Activated CD4-positive, alpha-beta T cell treated with anti-CD3 and anti-CD28 coated beads for 36 hours (primary cell): Measurements from ENCODE around the gene FRRS1L. TPM values are rescaled to one million over a fixed set of nuclear protein-coding genes. Genes with fewer than 3 reads are reported as not detected.

Experiments
- ATAC-seq: fragments of 200-7000 bp; cut with Tn5 transposase; one replicate; pipeline ENCODE4 v1.10.0; 2021; ENCODE audit warnings: mild to moderate bottlenecking, moderate library complexity
- CTCF ChIA-PET: fragments of 350-600 bp; sonication (Branson Sonifier 250); formaldehyde crosslinking; loops from one replicate; lab custom pipeline; 2021; ENCODE audit warnings: antibody characterized with exemption; lab: Charles Lee
- POLR2A ChIA-PET: fragments of 350-600 bp; sonication (Branson Sonifier 250); formaldehyde crosslinking; loops from one replicate; lab custom pipeline; 2021; ENCODE audit warnings: antibody characterized with exemption, inconsistent platforms; lab: Charles Lee
- DNase-seq: peaks from one replicate; pipeline ENCODE4 v3.0.0-alpha.2; 2020
- H3K27ac Mint-ChIP-seq: one replicate; pipeline ENCODE4 v1.8.0; 2021; ENCODE audit warnings: mixed read lengths
- H3K27me3 Mint-ChIP-seq: one replicate; pipeline ENCODE4 v1.8.0; 2021; ENCODE audit warnings: mixed read lengths
- H3K36me3 Mint-ChIP-seq: one replicate; pipeline ENCODE4 v1.8.0; 2021; ENCODE audit warnings: low read depth, mixed read lengths
- H3K4me1 Mint-ChIP-seq: one replicate; pipeline ENCODE4 v1.8.0; 2021; ENCODE audit warnings: mixed read lengths
- H3K4me3 Mint-ChIP-seq: one replicate; pipeline ENCODE4 v1.8.0; 2021; ENCODE audit warnings: mild to moderate bottlenecking, moderate library complexity, mixed read lengths
- H3K9me3 Mint-ChIP-seq: one replicate; pipeline ENCODE4 v1.8.0; 2021; ENCODE audit warnings: low read depth, mixed read lengths
- intact Hi-C, 2 experiments: fragments of 100-400 bp; cut with DNase I in 1 of 2; cut with micrococcal nuclease in 1 of 2; formaldehyde crosslinking; loops; one replicate each; pipeline versions ENCODE4 v1.14.2 to v1.15.1; 2022 to 2024; cut with DNase I, micrococcal nuclease
- total RNA-seq, 2 experiments: library from RNA; stranded (reverse); gene quantifications; one replicate each; pipeline ENCODE4 v1.2.3, GENCODE V29; 2021

FRRS1L gene
- total RNA-seq, 2 experiments from 2014 or later = not detected

- no peaks in the 10 kb centered on the region for H3K4me1 Mint-ChIP-seq
- ATAC-seq = no peak
- peaks cover 22% of the 10 kb centered on the region for H3K27me3 Mint-ChIP-seq
- H3K27ac Mint-ChIP-seq = no peak overlapping the region
- ChIA-PET POLR2A (no interaction called here), CTCF (interaction anchor here (1.1 kb wide), 1 partner anchor 19 kb away, joined by 3 read pairs; no protein-coding TSS in a partner anchor)
- H3K36me3 Mint-ChIP-seq = no peaks in the 10 kb centered on the region
- intact Hi-C loops = no loop called here
- no peak overlapping the region for H3K4me3 Mint-ChIP-seq
- H3K9me3 Mint-ChIP-seq = no peaks in the 10 kb centered on the region
- no peak for DNase-seq
These were observed 5.9 kb upstream of the FRRS1L start for GRCh38 chr9:109172935-109173334.

GRCh38 chr9:109171926-109172325 is 4.9 kb upstream of the FRRS1L start:
- no peak for DNase-seq
- Mint-ChIP-seq H3K9me3 (no peaks in the 10 kb centered on the region), H3K27ac (no peak overlapping the region), H3K36me3 (no peaks in the 10 kb centered on the region), H3K4me3 (no peak overlapping the region), H3K4me1 (peaks cover 4% of the 10 kb centered on the region), H3K27me3 (peaks cover 31% of the 10 kb centered on the region)
- POLR2A ChIA-PET = no interaction called here
- ATAC-seq = no peak
- CTCF ChIA-PET = no interaction called here
- intact Hi-C loops = no loop called here

GRCh38 chr9:109168170-109168569 is 1.1 kb upstream of the FRRS1L start:
- Mint-ChIP-seq H3K4me3 (no peak overlapping the region), H3K27me3 (peaks cover 55% of the 10 kb centered on the region), H3K27ac (no peak overlapping the region), H3K4me1 (peaks cover 7% of the 10 kb centered on the region), H3K9me3 (peaks cover 2% of the 10 kb centered on the region), H3K36me3 (no peaks in the 10 kb centered on the region)
- no peak for DNase-seq
- intact Hi-C loops = no loop called here
- ATAC-seq = peak; percentile 23
- POLR2A ChIA-PET = no interaction called here
- CTCF ChIA-PET = interaction anchor here (0.6 kb wide), 1 partner anchor 70 kb away, joined by 3 read pairs; no protein-coding TSS in a partner anchor

GRCh38 chr9:109167716-109168115 is 667 bp upstream of the FRRS1L start:
- no peak for ATAC-seq
- intact Hi-C loops = no loop called here
- H3K9me3 Mint-ChIP-seq = peaks cover 2% of the 10 kb centered on the region
- POLR2A ChIA-PET = no interaction called here
- no peak for DNase-seq
- no peak overlapping the region for H3K27ac Mint-ChIP-seq
- no peaks in the 10 kb centered on the region for H3K36me3 Mint-ChIP-seq
- peaks cover 55% of the 10 kb centered on the region for H3K27me3 Mint-ChIP-seq
- CTCF ChIA-PET = interaction anchor here (0.6 kb wide), 1 partner anchor 70 kb away, joined by 3 read pairs; no protein-coding TSS in a partner anchor
- H3K4me3 Mint-ChIP-seq = no peak overlapping the region
- peaks cover 7% of the 10 kb centered on the region for H3K4me1 Mint-ChIP-seq

GRCh38 chr9:109166171-109166770 is 778 bp downstream of the FRRS1L start:
- H3K36me3 Mint-ChIP-seq = no peaks in the 10 kb centered on the region
- DNase-seq (no peak), ATAC-seq (no peak)
- CTCF ChIA-PET = interaction anchor here (0.6 kb wide), 1 partner anchor 77 kb away, joined by 3 read pairs; no protein-coding TSS in a partner anchor
- H3K4me3 Mint-ChIP-seq = no peak overlapping the region
- H3K4me1 Mint-ChIP-seq = peaks cover 7% of the 10 kb centered on the region
- peaks cover 52% of the 10 kb centered on the region for H3K27me3 Mint-ChIP-seq
- intact Hi-C loops = no loop called here
- peaks cover 2% of the 10 kb centered on the region for H3K9me3 Mint-ChIP-seq
- H3K27ac Mint-ChIP-seq = no peak overlapping the region
- POLR2A ChIA-PET = no interaction called here

GRCh38 chr9:109164042-109164441 is 3.0 kb downstream of the FRRS1L start:
- DNase-seq (no peak), ATAC-seq (no peak)
- intact Hi-C loops = no loop called here
- CTCF ChIA-PET = no interaction called here
- no peak overlapping the region for H3K27ac Mint-ChIP-seq
- no peaks in the 10 kb centered on the region for H3K36me3 Mint-ChIP-seq
- H3K4me3 Mint-ChIP-seq = no peak overlapping the region
- peaks cover 7% of the 10 kb centered on the region for H3K4me1 Mint-ChIP-seq
- H3K27me3 Mint-ChIP-seq = peaks cover 46% of the 10 kb centered on the region
- H3K9me3 Mint-ChIP-seq = peaks cover 2% of the 10 kb centered on the region
- POLR2A ChIA-PET = no interaction called here

GRCh38 chr9:109163194-109163593 is 3.9 kb downstream of the FRRS1L start:
- Mint-ChIP-seq H3K9me3 (peaks cover 2% of the 10 kb centered on the region), H3K36me3 (no peaks in the 10 kb centered on the region), H3K4me3 (no peak overlapping the region), H3K27me3 (peaks cover 45% of the 10 kb centered on the region), H3K27ac (no peak overlapping the region), H3K4me1 (peaks cover 7% of the 10 kb centered on the region)
- POLR2A ChIA-PET = no interaction called here
- ATAC-seq (no peak), DNase-seq (no peak)
- intact Hi-C loops = no loop called here
- CTCF ChIA-PET = no interaction called here

GRCh38 chr9:109162677-109163076 is 4.4 kb downstream of the FRRS1L start:
- no peak for ATAC-seq
- intact Hi-C loops = no loop called here
- ChIA-PET CTCF (no interaction called here), POLR2A (no interaction called here)
- H3K27me3 Mint-ChIP-seq = peaks cover 44% of the 10 kb centered on the region
- H3K4me3 Mint-ChIP-seq = no peak overlapping the region
- no peaks in the 10 kb centered on the region for H3K36me3 Mint-ChIP-seq
- H3K9me3 Mint-ChIP-seq = peaks cover 2% of the 10 kb centered on the region
- DNase-seq = no peak
- H3K27ac Mint-ChIP-seq = no peak overlapping the region
- H3K4me1 Mint-ChIP-seq = peaks cover 7% of the 10 kb centered on the region

- ChIA-PET CTCF (interaction anchor here (1.1 kb wide), 1 partner anchor 90 kb away, joined by 3 read pairs; no protein-coding TSS in a partner anchor), POLR2A (no interaction called here)
- Mint-ChIP-seq H3K4me1 (peaks cover 3% of the 10 kb centered on the region), H3K36me3 (no peaks in the 10 kb centered on the region), H3K4me3 (no peak overlapping the region), H3K9me3 (peaks cover 2% of the 10 kb centered on the region), H3K27ac (no peak overlapping the region), H3K27me3 (peaks cover 37% of the 10 kb centered on the region)
- DNase-seq = no peak
- ATAC-seq = no peak
- intact Hi-C loops = no loop called here
These were observed 5.6 kb downstream of the FRRS1L start for GRCh38 chr9:109161471-109161870.

- no peak for ATAC-seq
- intact Hi-C loops = no loop called here
- ChIA-PET POLR2A (no interaction called here), CTCF (no interaction called here)
- Mint-ChIP-seq H3K9me3 (no peaks in the 10 kb centered on the region), H3K4me3 (no peak overlapping the region), H3K4me1 (no peaks in the 10 kb centered on the region), H3K27me3 (peaks cover 23% of the 10 kb centered on the region), H3K27ac (no peak overlapping the region), H3K36me3 (no peaks in the 10 kb centered on the region)
- no peak for DNase-seq
These were observed 7.5 kb downstream of the FRRS1L start for GRCh38 chr9:109159583-109159982.

GRCh38 chr9:109158651-109159050 is 8.4 kb downstream of the FRRS1L start:
- DNase-seq (no peak), ATAC-seq (no peak)
- ChIA-PET POLR2A (no interaction called here), CTCF (interaction anchor here (1.4 kb wide), 1 partner anchor 14 kb away, joined by 3 read pairs; no protein-coding TSS in a partner anchor)
- peaks cover 3% of the 10 kb centered on the region for H3K9me3 Mint-ChIP-seq
- intact Hi-C loops = no loop called here
- H3K36me3 Mint-ChIP-seq = no peaks in the 10 kb centered on the region
- no peak overlapping the region for H3K27ac Mint-ChIP-seq
- H3K4me3 Mint-ChIP-seq = no peak overlapping the region
- peaks cover 19% of the 10 kb centered on the region for H3K27me3 Mint-ChIP-seq
- no peaks in the 10 kb centered on the region for H3K4me1 Mint-ChIP-seq

GRCh38 chr9:109156708-109157107 is 10.3 kb downstream of the FRRS1L start:
- ATAC-seq (no peak), DNase-seq (no peak)
- Mint-ChIP-seq H3K9me3 (peaks cover 11% of the 10 kb centered on the region), H3K27me3 (peaks cover 16% of the 10 kb centered on the region), H3K4me1 (no peaks in the 10 kb centered on the region), H3K36me3 (peaks cover 6% of the 10 kb centered on the region), H3K4me3 (no peak overlapping the region), H3K27ac (no peak overlapping the region)
- CTCF ChIA-PET = no interaction called here
- intact Hi-C loops = no loop called here
- POLR2A ChIA-PET = no interaction called here
